IPS DF 6.9 (cell line): ENCODE results near the gene PCBP4.

Experiments
- DNase-seq: peaks from one replicate; pipeline ENCODE4 v3.0.0-alpha.2; 2013; ENCODE audit warnings: low read depth, low spot score
- H3K27ac ChIP-seq: one replicate; pipeline ENCODE4 v1.5.1; 2013; ENCODE audit warnings: low read length, control low read depth
- H3K27me3 ChIP-seq: 2 replicates; pipeline ENCODE4 v1.6.1; 2013; ENCODE audit warnings: mild to moderate bottlenecking, low read length; ENCODE audit not compliant: control insufficient read depth, insufficient read depth
- H3K36me3 ChIP-seq: 2 replicates; pipeline ENCODE4 v1.6.1; 2013; ENCODE audit warnings: low read length; ENCODE audit not compliant: control insufficient read depth, insufficient read depth
- H3K4me1 ChIP-seq: 2 replicates; pipeline ENCODE4 v1.6.1; 2013; ENCODE audit warnings: low read length; ENCODE audit not compliant: control insufficient read depth, insufficient read depth
- H3K4me3 ChIP-seq: 2 replicates; pipeline ENCODE4 v1.5.1; 2013; ENCODE audit warnings: mild to moderate bottlenecking, low read length
- H3K9me3 ChIP-seq: 2 replicates; pipeline ENCODE4 v1.6.1; 2013; ENCODE audit warnings: low read length, inconsistent platforms; ENCODE audit not compliant: control insufficient read depth, insufficient read depth
- WGBS: extraction: QIAGEN DNeasy Blood & Tissue Kit; methylation state at CpG from one replicate; pipeline ENCODE4 v1.1.7; 2013; ENCODE audit warnings: mixed read lengths, missing lambda C conversion rate; ENCODE audit not compliant: insufficient read length, insufficient coverage; 5-methylcytosine and 5-hydroxymethylcytosine counted together

The PCBP4 gene

GRCh38 chr3:51970606-51971300 is 3.5 kb upstream of the PCBP4 start:
- DNase-seq, result no peak
- Histone ChIP-seq H3K36me3 (no peaks in the 10 kb centered on the region), H3K4me1 (peaks cover 26% of the 10 kb centered on the region), H3K9me3 (no peaks in the 10 kb centered on the region), H3K27me3 (peaks cover 5% of the 10 kb centered on the region; the same call in 1 of the 2 replicates), H3K27ac (no peak overlapping the region), H3K4me3 (no peak overlapping the region)
- no CpG with 5 or more reads among the region's 6 CpGs for WGBS

DNA sequence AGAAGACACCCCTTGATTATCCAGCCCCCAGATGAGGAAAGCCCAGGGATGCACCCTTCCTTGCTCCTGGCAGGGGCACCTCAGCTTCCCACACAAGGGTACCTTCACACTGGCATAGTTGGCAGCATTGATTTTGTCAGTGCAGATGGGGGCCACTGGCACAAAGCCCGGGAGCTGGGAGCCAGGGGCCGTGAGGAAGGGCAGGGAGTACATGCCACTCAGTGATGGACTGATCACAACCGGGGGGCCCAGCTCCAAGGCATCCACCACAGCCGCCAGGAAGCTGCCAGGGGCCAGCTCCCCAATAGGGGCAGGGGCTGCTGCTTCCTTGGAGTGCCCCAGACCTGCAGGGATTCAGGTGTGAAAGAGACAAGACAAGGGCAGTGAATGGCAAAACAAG is 2.6 kb upstream of the PCBP4 start:
- no peak for DNase-seq
- WGBS, result no CpG with 5 or more reads among the region's 4 CpGs
- Histone ChIP-seq H3K27ac (no peak overlapping the region), H3K9me3 (no peaks in the 10 kb centered on the region), H3K4me1 (peaks cover 21% of the 10 kb centered on the region), H3K27me3 (no peaks in the 10 kb centered on the region), H3K4me3 (no peak overlapping the region), H3K36me3 (no peaks in the 10 kb centered on the region)

GRCh38 chr3:51968883-51969678 is 1.8 kb upstream of the PCBP4 start:
- WGBS, result no CpG with 5 or more reads among the region's 6 CpGs
- peaks cover 18% of the 10 kb centered on the region for H3K4me1 ChIP-seq
- H3K27me3 ChIP-seq, result no peaks in the 10 kb centered on the region
- no peak overlapping the region for H3K4me3 ChIP-seq
- H3K9me3 ChIP-seq, result no peaks in the 10 kb centered on the region
- H3K27ac ChIP-seq, result no peak overlapping the region
- H3K36me3 ChIP-seq, result no peaks in the 10 kb centered on the region
- no peak for DNase-seq

DNA sequence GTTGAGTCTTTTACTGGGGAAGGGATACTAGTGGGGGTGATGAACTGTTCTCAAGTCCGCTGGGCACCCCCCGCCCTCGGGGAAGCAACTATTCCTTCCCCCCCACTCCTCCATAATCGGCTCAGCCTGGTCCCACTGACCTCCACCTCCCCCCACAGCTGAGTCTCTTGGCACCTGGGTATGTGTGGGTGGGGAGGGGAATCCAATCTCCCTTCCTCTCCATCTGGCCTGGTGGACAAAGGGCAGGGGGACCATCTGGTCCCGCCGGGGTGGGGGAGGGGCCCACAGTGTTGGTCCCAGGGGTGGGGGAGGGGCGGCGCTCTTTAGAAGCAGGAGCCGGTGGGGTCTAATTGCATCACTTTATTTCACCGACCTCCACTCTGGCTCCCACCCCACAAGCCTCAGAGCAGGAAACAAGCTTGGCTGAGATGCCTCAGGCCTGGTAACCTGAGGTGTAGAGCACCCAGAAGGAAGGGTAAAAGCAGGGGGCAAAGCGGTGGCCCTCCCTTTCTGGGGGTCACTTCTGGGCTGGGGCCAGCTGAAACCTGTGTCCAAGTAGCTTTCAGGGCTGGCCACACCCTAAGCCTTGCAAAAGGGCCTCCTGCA is 1.0 kb upstream of the PCBP4 start:
- Histone ChIP-seq H3K27ac (no peak overlapping the region), H3K27me3 (no peaks in the 10 kb centered on the region), H3K9me3 (no peaks in the 10 kb centered on the region), H3K36me3 (no peaks in the 10 kb centered on the region), H3K4me1 (peaks cover 19% of the 10 kb centered on the region), H3K4me3 (peak overlapping the region; percentile 62; the same call in 1 of the 2 replicates)
- no peak for DNase-seq
- no CpG with 5 or more reads among the region's 11 CpGs for WGBS

- no peak for DNase-seq
- Histone ChIP-seq H3K9me3 (no peaks in the 10 kb centered on the region), H3K27ac (no peak overlapping the region), H3K27me3 (no peaks in the 10 kb centered on the region), H3K36me3 (no peaks in the 10 kb centered on the region), H3K4me3 (peak overlapping the region; percentile 36; the same call in 1 of the 2 replicates), H3K4me1 (peaks cover 19% of the 10 kb centered on the region)
- no CpG with 5 or more reads among the region's 33 CpGs for WGBS
Measured at GRCh38 chr3:51966922-51967383, 301 bp downstream of the PCBP4 start.

- H3K9me3 ChIP-seq, result no peaks in the 10 kb centered on the region
- H3K4me1 ChIP-seq, result peaks cover 19% of the 10 kb centered on the region
- no peaks in the 10 kb centered on the region for H3K36me3 ChIP-seq
- no peaks in the 10 kb centered on the region for H3K27me3 ChIP-seq
- WGBS, result no CpG with 5 or more reads among the region's 5 CpGs
- H3K4me3 ChIP-seq, result no peak overlapping the region
- DNase-seq, result no peak
- no peak overlapping the region for H3K27ac ChIP-seq
Measured at GRCh38 chr3:51966486-51966885, 768 bp downstream of the PCBP4 start.

GRCh38 chr3:51966016-51966415 is 1.2 kb downstream of the PCBP4 start:
- no peak overlapping the region for H3K4me3 ChIP-seq
- no peaks in the 10 kb centered on the region for H3K36me3 ChIP-seq
- no peaks in the 10 kb centered on the region for H3K9me3 ChIP-seq
- DNase-seq, result no peak
- WGBS, result no CpG with 5 or more reads among the region's 2 CpGs
- peaks cover 19% of the 10 kb centered on the region for H3K4me1 ChIP-seq
- H3K27me3 ChIP-seq, result no peaks in the 10 kb centered on the region
- no peak overlapping the region for H3K27ac ChIP-seq

- Histone ChIP-seq H3K27me3 (no peaks in the 10 kb centered on the region), H3K27ac (no peak overlapping the region), H3K4me1 (peaks cover 19% of the 10 kb centered on the region), H3K9me3 (no peaks in the 10 kb centered on the region), H3K36me3 (no peaks in the 10 kb centered on the region), H3K4me3 (no peak overlapping the region)
- WGBS, result no CpG with 5 or more reads among the region's 4 CpGs
- DNase-seq, result no peak
Measured at GRCh38 chr3:51964521-51964920, 2.7 kb downstream of the PCBP4 start.

GRCh38 chr3:51963951-51964451 is 3.3 kb downstream of the PCBP4 start:
- no peaks in the 10 kb centered on the region for H3K27me3 ChIP-seq
- no peaks in the 10 kb centered on the region for H3K9me3 ChIP-seq
- no peaks in the 10 kb centered on the region for H3K36me3 ChIP-seq
- no peak overlapping the region for H3K4me3 ChIP-seq
- no peak overlapping the region for H3K27ac ChIP-seq
- WGBS, result no CpG with 5 or more reads among the region's 12 CpGs
- peaks cover 17% of the 10 kb centered on the region for H3K4me1 ChIP-seq
- DNase-seq, result no peak

- Histone ChIP-seq H3K27me3 (no peaks in the 10 kb centered on the region), H3K4me3 (no peak overlapping the region), H3K36me3 (no peaks in the 10 kb centered on the region), H3K4me1 (peaks cover 11% of the 10 kb centered on the region), H3K9me3 (no peaks in the 10 kb centered on the region), H3K27ac (no peak overlapping the region)
- WGBS, result no CpG with 5 or more reads among the region's 6 CpGs
- no peak for DNase-seq
Measured at GRCh38 chr3:51962854-51963530, 4.3 kb downstream of the PCBP4 start.
